GM21717 (cell line): ENCODE data around the gene CDON.
A peak's percentile ranks its signal among the peaks of the same experiment; 100 is the strongest.

Experiments
- ATAC-seq: cut with Tn5 transposase; IDR thresholded peaks from one replicate; pipeline ENCODE4 v1.9.1; 2021; ENCODE audit warnings: mild to moderate bottlenecking, moderate library complexity; ENCODE audit not compliant: unreplicated experiment

Gene CDON

GRCh38 chr11:126084608-126084912 is 21.9 kb upstream of the CDON start:
- no peak for ATAC-seq

- ATAC-seq = no peak
These were observed 21.4 kb upstream of the CDON start for GRCh38 chr11:126083829-126084607.

- no peak for ATAC-seq
These were observed 19.8 kb upstream of the CDON start for GRCh38 chr11:126082251-126083109.

GRCh38 chr11:126081915-126082250 is 19.2 kb upstream of the CDON start:
- no peak for ATAC-seq

GRCh38 chr11:126080161-126080941 is 17.7 kb upstream of the CDON start:
- no peak for ATAC-seq

GRCh38 chr11:126079621-126080124 is 17.0 kb upstream of the CDON start:
- ATAC-seq = no peak

GRCh38 chr11:126076641-126077040 is 14.0 kb upstream of the CDON start:
- ATAC-seq = no peak

GRCh38 chr11:126072801-126073594 is 10.3 kb upstream of the CDON start:
- ATAC-seq = no peak

GRCh38 chr11:126072141-126072741 is 9.6 kb upstream of the CDON start:
- no peak for ATAC-seq

GRCh38 chr11:126063507-126063852 is 814 bp upstream of the CDON start:
- no peak for ATAC-seq

- peak; percentile 3 for ATAC-seq
These were observed 673 bp downstream of the CDON start for GRCh38 chr11:126061707-126062678.

GRCh38 chr11:126060757-126061171 is 1.9 kb downstream of the CDON start:
- ATAC-seq = no peak

- no peak for ATAC-seq
These were observed 3.4 kb downstream of the CDON start for GRCh38 chr11:126059238-126059781.

GRCh38 chr11:126058105-126058874 is 4.4 kb downstream of the CDON start:
- ATAC-seq = no peak

GRCh38 chr11:126054882-126055281 is 7.8 kb downstream of the CDON start:
- ATAC-seq = no peak

- ATAC-seq = no peak
These were observed 8.3 kb downstream of the CDON start for GRCh38 chr11:126054408-126054807.

- no peak for ATAC-seq
These were observed 9.0 kb downstream of the CDON start for GRCh38 chr11:126053415-126054286.
